ENCODE measurements around the gene SEL1L3.

SEL1L3 gene

DNA sequence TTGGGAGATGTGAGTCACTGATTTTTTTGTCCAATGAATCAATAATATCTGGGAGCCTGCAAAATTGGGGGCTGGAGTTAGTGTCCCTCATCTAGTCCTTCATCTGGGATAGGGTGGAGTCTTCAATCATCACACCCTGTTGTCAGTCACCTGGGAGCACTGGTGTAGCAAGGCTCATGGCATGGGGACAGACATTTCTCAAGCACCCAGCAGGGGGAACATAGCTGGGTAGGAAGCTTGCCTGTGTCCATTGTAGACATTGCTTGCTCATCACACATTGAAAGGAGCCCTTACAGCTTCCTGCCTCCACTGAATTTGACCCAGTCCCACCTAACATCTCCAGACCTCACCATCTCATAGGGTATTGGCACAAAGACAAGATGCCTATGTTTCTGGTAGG is 61.2 kb downstream of the SEL1L3 start:
- TF ChIP-seq, protein P1, sequence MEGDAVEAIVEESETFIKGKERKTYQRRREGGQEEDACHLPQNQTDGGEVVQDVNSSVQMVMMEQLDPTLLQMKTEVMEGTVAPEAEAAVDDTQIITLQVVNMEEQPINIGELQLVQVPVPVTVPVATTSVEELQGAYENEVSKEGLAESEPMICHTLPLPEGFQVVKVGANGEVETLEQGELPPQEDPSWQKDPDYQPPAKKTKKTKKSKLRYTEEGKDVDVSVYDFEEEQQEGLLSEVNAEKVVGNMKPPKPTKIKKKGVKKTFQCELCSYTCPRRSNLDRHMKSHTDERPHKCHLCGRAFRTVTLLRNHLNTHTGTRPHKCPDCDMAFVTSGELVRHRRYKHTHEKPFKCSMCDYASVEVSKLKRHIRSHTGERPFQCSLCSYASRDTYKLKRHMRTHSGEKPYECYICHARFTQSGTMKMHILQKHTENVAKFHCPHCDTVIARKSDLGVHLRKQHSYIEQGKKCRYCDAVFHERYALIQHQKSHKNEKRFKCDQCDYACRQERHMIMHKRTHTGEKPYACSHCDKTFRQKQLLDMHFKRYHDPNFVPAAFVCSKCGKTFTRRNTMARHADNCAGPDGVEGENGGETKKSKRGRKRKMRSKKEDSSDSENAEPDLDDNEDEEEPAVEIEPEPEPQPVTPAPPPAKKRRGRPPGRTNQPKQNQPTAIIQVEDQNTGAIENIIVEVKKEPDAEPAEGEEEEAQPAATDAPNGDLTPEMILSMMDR (IDR thresholded peaks at IDR 0.05; ENCODE audit: borderline replicate concordance, insufficient read depth, low read depth, low read length): no peak
- H3K4me3 ChIP-seq (ENCODE audit: low read depth, low read length): no peak overlapping the region

DNA sequence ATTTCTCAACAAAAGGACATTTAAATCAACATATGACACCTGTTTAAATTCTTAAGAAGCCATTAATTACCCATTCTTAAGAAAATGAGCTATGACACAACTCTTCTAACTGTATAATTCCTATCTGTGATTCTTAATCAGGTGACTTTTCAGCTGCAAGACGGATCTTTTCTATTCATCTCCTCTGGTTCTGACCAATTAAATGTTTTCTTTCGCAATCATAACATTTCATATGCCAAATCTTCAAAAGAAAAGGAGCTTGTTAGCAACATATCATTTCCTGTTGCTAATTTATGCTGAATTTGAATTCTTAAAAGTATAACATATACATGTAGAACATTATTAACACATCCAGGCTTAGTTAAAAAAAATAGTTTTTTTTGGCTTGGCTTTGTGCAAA is 62.5 kb downstream of the SEL1L3 start:
- H3K4me3 ChIP-seq (ENCODE audit: low read depth, low read length): no peak overlapping the region
- TF ChIP-seq, protein P1 (IDR thresholded peaks at IDR 0.05; ENCODE audit: borderline replicate concordance, insufficient read depth, low read depth, low read length): no peak

DNA sequence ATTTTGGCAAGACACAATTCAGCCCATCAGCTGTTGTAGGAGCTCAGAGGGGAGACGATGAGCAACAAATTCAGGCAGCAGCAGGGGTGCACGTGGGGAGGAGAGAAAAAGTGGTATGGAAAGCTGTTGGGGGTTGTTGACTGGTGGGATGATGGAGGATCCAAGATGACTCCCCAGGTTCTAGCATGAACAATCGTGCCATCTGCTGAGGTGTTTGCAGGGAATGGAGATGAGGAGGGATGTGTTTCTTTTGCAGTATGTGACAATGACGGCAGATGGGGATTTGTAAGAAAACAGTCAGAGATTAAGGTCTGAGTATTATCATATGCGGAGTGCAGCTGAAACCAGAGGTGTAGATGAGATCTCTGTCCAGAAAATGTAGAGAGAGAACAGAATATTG is 63.3 kb downstream of the SEL1L3 start:
- H3K4me3 ChIP-seq (ENCODE audit: low read depth, low read length): no peak overlapping the region
- TF ChIP-seq, protein P1 (IDR thresholded peaks at IDR 0.05; ENCODE audit: borderline replicate concordance, insufficient read depth, low read depth, low read length): no peak

DNA sequence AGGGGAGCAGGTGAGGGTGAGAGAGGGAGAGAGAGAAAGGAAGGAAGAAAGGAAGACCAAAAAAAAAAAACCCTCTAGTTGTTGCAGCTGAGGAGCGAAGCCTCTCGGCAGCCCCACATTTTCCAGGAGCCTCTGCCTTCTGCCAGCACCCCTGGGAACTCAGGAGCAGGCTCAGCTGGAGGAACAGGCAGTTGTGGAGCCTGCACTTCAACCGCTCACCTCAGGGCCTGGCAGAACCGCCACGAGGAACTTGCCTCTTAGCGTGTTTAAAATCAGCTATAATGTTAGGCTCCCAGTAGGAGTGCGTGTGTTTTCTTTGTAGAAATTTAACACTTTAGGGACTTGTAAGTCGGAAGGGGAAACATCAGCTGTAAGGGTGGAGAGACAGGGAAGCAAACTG is 65.7 kb downstream of the SEL1L3 start:
- TF ChIP-seq, protein P1 (IDR thresholded peaks at IDR 0.05; ENCODE audit: borderline replicate concordance, insufficient read depth, low read depth, low read length): no peak
- no peak overlapping the region for H3K4me3 ChIP-seq (ENCODE audit: low read depth, low read length)

DNA sequence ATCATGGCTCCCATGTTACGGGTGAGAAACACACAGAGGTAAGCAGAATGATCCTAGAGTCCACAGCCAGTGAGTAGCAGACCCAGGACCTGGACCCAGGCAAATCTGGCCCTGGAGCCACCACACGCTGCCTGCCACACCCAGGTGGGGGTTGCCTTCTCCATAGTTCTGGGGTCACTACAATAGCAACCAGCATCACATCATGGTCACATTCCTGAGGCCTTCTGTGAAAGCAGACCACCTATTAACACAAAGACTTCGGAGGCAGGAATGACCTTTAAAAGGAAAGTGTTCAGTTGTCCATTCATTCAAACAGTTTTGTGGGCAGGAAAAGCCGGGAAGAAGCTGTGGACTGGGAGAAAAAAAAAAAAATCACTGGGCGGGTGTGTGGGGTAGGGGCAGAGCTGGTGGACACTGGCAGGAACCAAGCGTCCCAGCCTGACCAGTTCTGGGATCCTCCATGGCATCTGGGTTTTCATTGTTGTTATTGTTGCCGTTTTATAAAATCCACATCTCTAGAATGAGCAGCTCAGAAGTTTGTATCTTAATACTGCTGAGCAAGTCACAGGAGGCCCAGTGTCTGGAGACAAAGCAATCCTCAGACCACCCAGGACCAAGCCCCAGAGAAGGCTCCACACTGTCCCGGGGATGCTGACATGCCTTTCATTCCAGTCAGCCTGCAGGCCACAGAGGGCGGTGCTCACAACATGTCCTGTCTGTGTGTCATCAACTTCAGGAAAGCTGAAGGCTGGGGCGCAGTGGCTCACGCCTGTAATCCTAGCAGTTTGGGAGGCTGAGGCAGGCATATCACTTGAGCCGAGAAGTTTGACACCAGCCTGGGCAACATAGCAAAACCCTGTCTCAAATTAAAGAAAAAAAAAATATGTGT is 67.0 kb downstream of the SEL1L3 start:
- no peak overlapping the region for H3K4me3 ChIP-seq (ENCODE audit: low read depth, low read length)
- TF ChIP-seq, protein P1 (IDR thresholded peaks at IDR 0.05; ENCODE audit: borderline replicate concordance, insufficient read depth, low read depth, low read length): no peak

DNA sequence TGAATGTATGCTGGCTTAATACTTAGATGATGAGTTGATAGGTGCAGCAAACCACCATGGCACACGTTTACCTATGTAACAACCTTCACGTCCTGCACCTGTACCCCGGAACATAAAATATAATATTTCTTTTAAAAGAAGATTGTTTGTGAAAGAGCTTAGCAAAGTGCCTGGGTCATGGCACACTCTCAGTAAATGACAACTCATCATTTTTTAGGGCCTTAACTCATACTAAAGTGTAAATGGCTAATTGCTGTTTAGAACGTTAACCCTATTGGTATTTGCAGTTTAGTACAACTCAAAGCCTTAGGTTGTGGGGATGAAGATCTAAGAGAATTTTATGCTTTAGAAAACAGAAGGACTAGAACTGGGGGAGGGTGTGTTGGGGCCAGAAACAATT is 67.7 kb downstream of the SEL1L3 start:
- H3K4me3 ChIP-seq (ENCODE audit: low read depth, low read length): no peak overlapping the region
- TF ChIP-seq, protein P1 (IDR thresholded peaks at IDR 0.05; ENCODE audit: borderline replicate concordance, insufficient read depth, low read depth, low read length): no peak

DNA sequence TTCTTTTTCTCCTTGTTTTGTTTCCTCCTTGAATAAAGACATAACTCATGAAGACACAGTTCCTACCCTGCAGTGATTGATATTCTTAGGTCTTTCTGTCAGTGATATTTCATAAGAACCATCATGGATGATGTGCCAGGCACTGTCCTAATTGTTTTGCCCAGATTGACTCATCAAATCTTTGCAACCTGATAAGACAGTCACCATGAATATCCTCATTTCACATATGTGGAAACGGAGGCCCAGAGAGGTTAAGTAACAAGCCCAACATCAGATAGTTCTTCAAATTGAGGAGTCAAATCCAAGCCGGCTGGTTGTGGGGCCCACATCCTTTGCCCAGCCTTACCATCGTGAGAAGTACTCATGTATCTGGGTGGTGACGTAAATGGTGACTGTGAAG is 69.9 kb downstream of the SEL1L3 start:
- TF ChIP-seq, protein P1 (IDR thresholded peaks at IDR 0.05; ENCODE audit: borderline replicate concordance, insufficient read depth, low read depth, low read length): no peak
- H3K4me3 ChIP-seq (ENCODE audit: low read depth, low read length): no peak overlapping the region

All from GM12875 (cell line).